Glutamatergic neuron (in vitro differentiated cells): ENCODE measurements around the gene ZRANB3. TPM values are rescaled to one million over a fixed set of nuclear protein-coding genes. Genes with fewer than 3 reads are reported as not detected.

ENCODE experiments used
- DNase-seq: peaks from one replicate; pipeline ENCODE4 v3.0.0; 2022
- H3K27ac Mint-ChIP-seq: one replicate; pipeline ENCODE4 v1.8.0; 2020; ENCODE audit warnings: mild to moderate bottlenecking, mixed read lengths, inconsistent platforms; ENCODE audit not compliant: unreplicated experiment
- H3K27me3 Mint-ChIP-seq: one replicate; pipeline ENCODE4 v1.8.0; 2020; ENCODE audit warnings: mild to moderate bottlenecking, moderate library complexity, mixed read lengths, inconsistent platforms; ENCODE audit not compliant: unreplicated experiment
- H3K36me3 Mint-ChIP-seq: one replicate; pipeline ENCODE4 v1.8.0; 2020; ENCODE audit warnings: mild to moderate bottlenecking, mixed read lengths, inconsistent platforms; ENCODE audit not compliant: unreplicated experiment
- H3K4me1 Mint-ChIP-seq: one replicate; pipeline ENCODE4 v1.8.0; 2020; ENCODE audit warnings: mild to moderate bottlenecking, low read depth, mixed read lengths, inconsistent platforms; ENCODE audit not compliant: unreplicated experiment
- H3K4me3 Mint-ChIP-seq: one replicate; pipeline ENCODE4 v1.8.0; 2020; ENCODE audit warnings: mild to moderate bottlenecking, mixed read lengths, inconsistent platforms; ENCODE audit not compliant: unreplicated experiment
- H3K9me3 Mint-ChIP-seq: one replicate; pipeline ENCODE4 v1.8.0; 2020; ENCODE audit warnings: mild to moderate bottlenecking, moderate library complexity, mixed read lengths, inconsistent platforms; ENCODE audit not compliant: unreplicated experiment
- CTCF ChIP-seq: fragments of 200-600 bp; sonication (generic); IDR thresholded peaks from one replicate; pipeline ENCODE4 v1.5.0; 2021; ENCODE audit not compliant: partially characterized antibody, unreplicated experiment
- total RNA-seq: library from RNA; stranded (reverse); fragmentation: NEBNext Ultra II Directional; extraction: Animal tissue kit (Norgen Biotek cat#: 25700); gene quantifications from one replicate; pipeline ENCODE4 v1.2.1, GENCODE V29; 2021; ENCODE audit not compliant: unreplicated experiment

Gene ZRANB3
- total RNA-seq, 1 donor from 2014 or later: 10.7 TPM

DNA sequence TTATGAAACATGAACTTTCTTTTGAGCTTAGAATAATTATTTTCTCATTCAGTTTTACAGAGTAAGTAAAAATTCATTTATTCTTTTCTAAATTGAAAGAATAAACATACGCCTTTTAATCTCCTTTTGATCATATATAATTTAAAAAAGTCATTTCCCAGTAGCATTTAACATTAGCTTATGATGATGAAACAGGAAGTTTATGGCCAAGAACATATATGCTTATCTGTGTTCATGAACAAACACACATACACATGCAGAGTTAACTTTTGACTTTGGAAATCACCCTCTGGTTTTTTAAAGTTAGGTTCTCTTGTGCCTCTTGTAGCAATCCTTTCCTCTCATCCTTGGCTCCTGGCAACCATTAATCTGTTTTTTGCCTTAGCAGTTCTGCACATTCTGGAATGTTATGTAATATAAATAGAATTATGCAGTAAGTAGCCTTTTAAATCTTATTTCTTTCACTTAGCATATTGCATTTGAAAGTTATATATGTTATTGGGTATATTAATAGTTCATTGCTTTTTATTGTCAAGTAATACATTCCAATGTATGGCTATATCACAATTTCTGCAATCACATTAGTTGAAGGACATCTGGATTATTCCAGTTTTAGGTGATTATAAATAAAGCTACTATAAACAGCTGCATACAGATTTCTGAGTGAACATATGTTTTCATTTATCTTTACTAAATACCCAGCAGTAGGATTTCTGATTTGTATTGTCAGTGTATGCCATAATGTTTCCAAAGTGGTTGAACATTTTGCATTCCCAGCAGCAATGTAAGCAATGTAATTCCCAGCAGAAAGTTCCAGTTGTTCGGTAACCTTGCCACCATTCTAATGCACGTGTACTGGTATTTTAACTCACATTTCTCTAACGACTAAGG lies 210.3 kb downstream of the ZRANB3 start:
- no peaks in the 10 kb centered on the region for H3K9me3 Mint-ChIP-seq
- DNase-seq: no peak
- no peaks in the 10 kb centered on the region for H3K4me1 Mint-ChIP-seq
- no peak overlapping the region for H3K27ac Mint-ChIP-seq
- H3K4me3 Mint-ChIP-seq: no peak overlapping the region
- no peak for TF ChIP-seq CTCF
- H3K36me3 Mint-ChIP-seq: no peaks in the 10 kb centered on the region
- no peaks in the 10 kb centered on the region for H3K27me3 Mint-ChIP-seq

DNA sequence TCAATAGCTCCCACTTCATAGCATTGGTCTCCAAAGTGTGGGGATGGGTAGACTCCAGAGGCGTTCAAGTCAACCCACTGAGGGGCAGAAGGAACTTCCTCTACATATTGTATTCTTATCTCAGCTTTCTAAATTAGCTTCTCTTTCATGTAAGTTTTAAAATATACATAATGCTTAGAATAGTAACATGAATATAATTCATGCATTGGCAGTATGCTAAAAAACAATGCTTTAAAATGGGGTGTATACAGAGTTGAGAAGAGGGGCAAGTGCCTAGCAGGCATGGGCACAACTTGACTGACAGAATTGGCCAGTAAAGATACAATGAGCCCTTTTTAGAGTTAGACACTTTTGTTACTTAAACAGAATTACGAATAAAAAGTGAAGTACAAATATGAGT lies 212.2 kb downstream of the ZRANB3 start:
- no peak for DNase-seq

GRCh38 chr2:135317375-135317774 lies 213.6 kb downstream of the ZRANB3 start:
- Mint-ChIP-seq H3K4me3 (no peak overlapping the region), H3K27ac (no peak overlapping the region), H3K9me3 (no peaks in the 10 kb centered on the region), H3K27me3 (no peaks in the 10 kb centered on the region), H3K4me1 (no peaks in the 10 kb centered on the region), H3K36me3 (no peaks in the 10 kb centered on the region)
- TF ChIP-seq CTCF: no peak
- DNase-seq: no peak

More for the DNA sequence above, 212.2 kb downstream of the ZRANB3 start:
- H3K4me3 Mint-ChIP-seq: no peak overlapping the region
- H3K27ac Mint-ChIP-seq: no peak overlapping the region
- no peaks in the 10 kb centered on the region for H3K9me3 Mint-ChIP-seq
- H3K4me1 Mint-ChIP-seq: no peaks in the 10 kb centered on the region
- no peaks in the 10 kb centered on the region for H3K27me3 Mint-ChIP-seq
- no peaks in the 10 kb centered on the region for H3K36me3 Mint-ChIP-seq
- no peak for TF ChIP-seq CTCF

DNA sequence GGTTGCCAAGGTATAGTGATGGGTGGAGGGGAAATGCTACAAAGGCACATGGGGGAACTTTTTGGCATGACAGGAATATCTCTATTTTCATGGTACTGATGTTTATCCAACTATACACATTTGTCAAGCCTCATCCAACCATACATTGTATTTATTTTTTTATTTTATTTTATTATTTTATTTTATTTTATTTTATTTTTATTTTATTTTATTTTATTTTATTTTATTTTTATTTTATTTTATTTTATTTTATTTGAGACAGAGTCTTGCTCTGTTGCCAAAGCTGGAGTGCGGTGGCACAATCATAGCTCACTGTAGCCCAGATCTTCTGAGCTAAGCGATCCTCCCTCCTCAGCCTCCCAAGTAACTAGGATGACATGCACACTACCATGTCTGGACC lies 219.1 kb downstream of the ZRANB3 start:
- H3K27me3 Mint-ChIP-seq: no peaks in the 10 kb centered on the region
- no peaks in the 10 kb centered on the region for H3K36me3 Mint-ChIP-seq
- no peak for TF ChIP-seq CTCF
- H3K27ac Mint-ChIP-seq: no peak overlapping the region
- H3K4me3 Mint-ChIP-seq: no peak overlapping the region
- H3K9me3 Mint-ChIP-seq: peaks cover 1% of the 10 kb centered on the region
- H3K4me1 Mint-ChIP-seq: no peaks in the 10 kb centered on the region
- no peak for DNase-seq

DNA sequence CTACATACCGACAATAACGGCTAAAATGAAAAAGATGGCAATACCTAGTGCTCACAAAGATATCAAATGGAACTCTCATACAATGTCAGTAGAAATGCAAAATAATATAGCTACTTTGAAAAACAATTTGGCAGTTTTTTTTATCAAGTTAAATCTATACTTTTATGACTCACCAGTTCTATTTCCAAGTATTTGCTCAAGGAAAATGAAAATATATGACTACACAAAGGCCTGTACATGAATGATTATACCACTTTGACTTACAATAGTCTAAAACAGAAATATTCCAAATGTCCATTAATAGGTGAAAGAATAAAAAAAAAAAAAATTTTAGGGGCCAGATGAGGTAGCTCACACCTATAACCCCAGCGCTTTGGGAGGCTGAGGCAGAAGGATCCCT lies 219.8 kb downstream of the ZRANB3 start:
- Mint-ChIP-seq H3K27ac (no peak overlapping the region), H3K4me3 (no peak overlapping the region), H3K4me1 (no peaks in the 10 kb centered on the region), H3K27me3 (no peaks in the 10 kb centered on the region), H3K9me3 (peaks cover 1% of the 10 kb centered on the region), H3K36me3 (no peaks in the 10 kb centered on the region)
- DNase-seq: no peak
- TF ChIP-seq CTCF: no peak
